H9 (cell line): ENCODE results near the gene BPGM. TPM values are rescaled to one million over a fixed set of nuclear protein-coding genes. Genes with fewer than 3 reads are reported as not detected.

Experiments
- DNase-seq: peaks from one replicate; pipeline ENCODE4 v3.0.0-alpha.2; 2017
- H2AFZ ChIP-seq: one replicate; pipeline ENCODE4 v1.6.1; 2013; ENCODE audit warnings: mild to moderate bottlenecking, low read length, control low read depth, moderate library complexity
- H2AK5ac ChIP-seq: 2 replicates; pipeline ENCODE4 v1.6.1; 2013; ENCODE audit warnings: low read length, control low read depth, mixed read lengths; ENCODE audit not compliant: insufficient read length
- H2BK120ac ChIP-seq: one replicate; pipeline ENCODE4 v1.6.1; 2013; ENCODE audit warnings: low read depth, mild to moderate bottlenecking, low read length, control low read depth, inconsistent platforms; ENCODE audit not compliant: poor library complexity, severe bottlenecking
- H2BK12ac ChIP-seq: 2 replicates; pipeline ENCODE4 v1.6.1; 2013; ENCODE audit warnings: low read length, control low read depth, mixed read lengths, low read depth; ENCODE audit not compliant: insufficient read length
- H2BK15ac ChIP-seq: 2 replicates; pipeline ENCODE4 v1.6.1; 2013; ENCODE audit warnings: low read depth, low read length, control low read depth
- H2BK20ac ChIP-seq: one replicate; pipeline ENCODE4 v1.6.1; 2013; ENCODE audit warnings: low read depth, mild to moderate bottlenecking, low read length, control low read depth, inconsistent platforms; ENCODE audit not compliant: poor library complexity, severe bottlenecking
- H2BK5ac ChIP-seq: 2 replicates; pipeline ENCODE4 v1.6.1; 2013; ENCODE audit warnings: low read length, control low read depth, mixed read lengths; ENCODE audit not compliant: insufficient read length
- H3K14ac ChIP-seq: 2 replicates; pipeline ENCODE4 v1.6.1; 2013; ENCODE audit warnings: low read length, control low read depth; ENCODE audit not compliant: insufficient read depth
- H3K18ac ChIP-seq: 2 replicates; pipeline ENCODE4 v1.6.1; 2013; ENCODE audit warnings: low read depth, mild to moderate bottlenecking, mixed read lengths, low read length, control low read depth; ENCODE audit not compliant: insufficient read length
- H3K23ac ChIP-seq: 2 replicates; pipeline ENCODE4 v1.6.1; 2013; ENCODE audit warnings: low read length, control low read depth, mixed read lengths, low read depth; ENCODE audit not compliant: insufficient read length
- H3K23me2 ChIP-seq: 2 replicates; pipeline ENCODE4 v1.6.1; 2013; ENCODE audit warnings: low read depth, mild to moderate bottlenecking, mixed read lengths, low read length, control low read depth; ENCODE audit not compliant: insufficient read length, poor library complexity, severe bottlenecking
- H3K27ac ChIP-seq: 2 replicates; pipeline ENCODE4 v1.5.1; 2013; ENCODE audit warnings: low read length, control low read depth, mixed read lengths, low read depth; ENCODE audit not compliant: insufficient read length
- H3K27me3 ChIP-seq: 2 replicates; pipeline ENCODE4 v1.6.1; 2013; ENCODE audit warnings: low read length, control low read depth, inconsistent platforms; ENCODE audit not compliant: insufficient read depth
- H3K4ac ChIP-seq: 2 replicates; pipeline ENCODE4 v1.6.1; 2013; ENCODE audit warnings: low read depth, mild to moderate bottlenecking, control low read depth, inconsistent platforms, low read length, moderate library complexity
- H3K4me1 ChIP-seq: 2 replicates; pipeline ENCODE4 v1.6.1; 2013; ENCODE audit warnings: low read length, control low read depth, inconsistent platforms; ENCODE audit not compliant: insufficient read depth
- H3K4me2 ChIP-seq: 2 replicates; pipeline ENCODE4 v1.6.1; 2013; ENCODE audit warnings: low read length, control low read depth, mixed read lengths; ENCODE audit not compliant: insufficient read length, insufficient read depth
- H3K56ac ChIP-seq: 2 replicates; pipeline ENCODE4 v1.6.1; 2013; ENCODE audit warnings: low read depth, mild to moderate bottlenecking, mixed read lengths, low read length, control low read depth; ENCODE audit not compliant: insufficient read length
- H3K79me1 ChIP-seq: 2 replicates; pipeline ENCODE4 v1.6.1; 2013; ENCODE audit warnings: low read depth, mild to moderate bottlenecking, moderate library complexity, low read length, control low read depth, inconsistent platforms; ENCODE audit not compliant: insufficient read depth, poor library complexity, severe bottlenecking
- H3K79me2 ChIP-seq: 2 replicates; pipeline ENCODE4 v1.6.1; 2013; ENCODE audit warnings: low read length, control low read depth, inconsistent platforms; ENCODE audit not compliant: insufficient read depth
- H3K9ac ChIP-seq: 2 replicates; pipeline ENCODE4 v1.6.1; 2013; ENCODE audit warnings: low read length, control low read depth, mixed read lengths; ENCODE audit not compliant: insufficient read length; ENCODE audit errors: extremely low read depth
- H3K9me3 ChIP-seq: one replicate; pipeline ENCODE4 v1.6.1; 2013; ENCODE audit warnings: low read depth, low read length, inconsistent platforms; ENCODE audit not compliant: control insufficient read depth
- H3T11ph ChIP-seq: one replicate; pipeline ENCODE4 v1.6.1; 2013; ENCODE audit warnings: mild to moderate bottlenecking, low read length, control low read depth, inconsistent platforms
- H4K20me1 ChIP-seq: one replicate; pipeline ENCODE4 v1.6.1; 2013; ENCODE audit not compliant: control insufficient read depth, insufficient read length, insufficient read depth
- H4K5ac ChIP-seq: 2 replicates; pipeline ENCODE4 v1.6.1; 2013; ENCODE audit warnings: low read depth, mild to moderate bottlenecking, mixed read lengths, low read length, control low read depth; ENCODE audit not compliant: insufficient read length
- H4K8ac ChIP-seq: replicated peaks from 2 replicates; pipeline ENCODE4 v1.6.1; 2013; ENCODE audit warnings: low read length, control low read depth, mixed read lengths, low read depth; ENCODE audit not compliant: insufficient read length
- H4K91ac ChIP-seq: 2 replicates; pipeline ENCODE4 v1.6.1; 2013; ENCODE audit warnings: low read depth, mild to moderate bottlenecking, moderate library complexity, mixed read lengths, low read length, control low read depth; ENCODE audit not compliant: insufficient read length
- H3K27ac Mint-ChIP-seq, 3 experiments: 2 replicates in 2 of 3; 3 replicates in 1 of 3; pipeline ENCODE4 v1.8.0; 2020 to 2021; ENCODE audit warnings: mixed read lengths in 3 of 3, mild to moderate bottlenecking in 1 of 3, moderate library complexity in 1 of 3
- H3K27me3 Mint-ChIP-seq: 2 replicates; pipeline ENCODE4 v1.8.0; 2021; ENCODE audit warnings: low read depth, mild to moderate bottlenecking, moderate library complexity, mixed read lengths
- H3K36me3 Mint-ChIP-seq, 3 experiments: 2 replicates in 2 of 3; 3 replicates in 1 of 3; pipeline ENCODE4 v1.8.0; 2020 to 2021; ENCODE audit warnings: low read depth in 3 of 3, mixed read lengths in 3 of 3; ENCODE audit not compliant: insufficient read depth in 1 of 3
- H3K4me1 Mint-ChIP-seq, 2 experiments: 2 replicates each; pipeline ENCODE4 v1.8.0; 2020; ENCODE audit warnings: mixed read lengths in 2 of 2
- H3K4me3 Mint-ChIP-seq, 2 experiments: 2 replicates in 1 of 2; 3 replicates in 1 of 2; pipeline ENCODE4 v1.8.0; 2020 to 2021; ENCODE audit warnings: mild to moderate bottlenecking in 2 of 2, mixed read lengths in 2 of 2, moderate library complexity in 1 of 2
- H3K9me3 Mint-ChIP-seq, 2 experiments: 2 replicates in 1 of 2; 3 replicates in 1 of 2; pipeline ENCODE4 v1.8.0; 2020; ENCODE audit warnings: mild to moderate bottlenecking in 2 of 2, mixed read lengths in 2 of 2, moderate library complexity in 1 of 2
- WGBS: extraction: QIAGEN DNeasy Blood & Tissue Kit; methylation state at CpG from one replicate; pipeline ENCODE4 v1.1.7; 2013; ENCODE audit warnings: missing lambda C conversion rate, low lambda C conversion rate, mixed read lengths; ENCODE audit not compliant: insufficient read length; ENCODE audit errors: extremely low coverage; 5-methylcytosine and 5-hydroxymethylcytosine counted together
- total RNA-seq: library from RNA; stranded (reverse); gene quantifications from 2 replicates; pipeline ENCODE4 v1.2.1, GENCODE V29; 2021
- TF ChIP-seq, protein P1 (sequence below): fragments of 200-600 bp; sonication (generic); conservative IDR thresholded peaks from 3 replicates; pipeline ENCODE4 v1.8.0; 2021; ENCODE audit warnings: antibody characterized with exemption, mild to moderate bottlenecking

BPGM gene
- total RNA-seq, 1 experiment from 2014 or later, result 14.4 TPM

DNA sequence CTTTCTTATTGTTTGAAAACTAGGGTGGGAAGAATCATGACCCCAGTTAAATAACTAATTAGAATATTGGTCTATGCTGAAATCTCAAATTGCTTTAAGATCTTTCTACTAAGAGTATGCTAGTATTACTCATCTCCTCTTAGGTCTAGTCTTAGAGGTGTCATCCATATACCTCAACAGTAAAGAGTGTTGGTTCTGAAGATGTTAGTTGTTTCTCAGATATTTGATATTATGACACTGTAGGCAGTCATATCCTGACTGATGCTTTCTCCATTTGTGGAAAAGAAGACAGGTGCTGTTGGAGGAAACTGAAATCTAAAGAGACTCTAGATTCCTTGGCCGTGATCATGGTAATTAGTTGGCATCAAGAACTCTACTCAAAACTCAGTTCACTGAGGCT is 21.2 kb downstream of the BPGM start:
- H3K4me1 Mint-ChIP-seq, result peaks cover 10 to 14% of the 10 kb centered on the region in 2 experiments
- no peak overlapping the region for H3K4me3 Mint-ChIP-seq
- Histone ChIP-seq H2AK5ac (no peak overlapping the region), H3K18ac (no peak overlapping the region), H4K8ac (no peak overlapping the region), H3K27ac (no peak overlapping the region), H3K4me1 (peaks cover 5% of the 10 kb centered on the region), H4K91ac (no peak overlapping the region), H3K9me3 (no peaks in the 10 kb centered on the region), H2BK20ac (no peak overlapping the region), H3K14ac (no peak overlapping the region), H2AFZ (no peak overlapping the region), H4K5ac (no peak overlapping the region), H4K20me1 (no peaks in the 10 kb centered on the region), H3K4ac (no peak overlapping the region), H3K79me1 (no peaks in the 10 kb centered on the region), H3K23ac (no peak overlapping the region), H2BK15ac (no peak overlapping the region), H2BK120ac (no peak overlapping the region), H3K79me2 (no peaks in the 10 kb centered on the region; the same call in 1 of the 2 replicates), H2BK12ac (no peak overlapping the region), H3K9ac (no peak overlapping the region), H3K27me3 (no peaks in the 10 kb centered on the region), H3T11ph (no peak overlapping the region), H3K56ac (no peak overlapping the region), H3K23me2 (no peaks in the 10 kb centered on the region), H2BK5ac (no peak overlapping the region), H3K4me2 (no peak overlapping the region)
- no peak for DNase-seq
- H3K36me3 Mint-ChIP-seq, result peaks cover 0 to 4% (median 0%) of the 10 kb centered on the region in 3 experiments; a peak in 2 of 7 replicates
- H3K27me3 Mint-ChIP-seq, result no peaks in the 10 kb centered on the region
- WGBS, result no CpG with 5 or more reads among the region's 1 CpG
- TF ChIP-seq, protein P1, sequence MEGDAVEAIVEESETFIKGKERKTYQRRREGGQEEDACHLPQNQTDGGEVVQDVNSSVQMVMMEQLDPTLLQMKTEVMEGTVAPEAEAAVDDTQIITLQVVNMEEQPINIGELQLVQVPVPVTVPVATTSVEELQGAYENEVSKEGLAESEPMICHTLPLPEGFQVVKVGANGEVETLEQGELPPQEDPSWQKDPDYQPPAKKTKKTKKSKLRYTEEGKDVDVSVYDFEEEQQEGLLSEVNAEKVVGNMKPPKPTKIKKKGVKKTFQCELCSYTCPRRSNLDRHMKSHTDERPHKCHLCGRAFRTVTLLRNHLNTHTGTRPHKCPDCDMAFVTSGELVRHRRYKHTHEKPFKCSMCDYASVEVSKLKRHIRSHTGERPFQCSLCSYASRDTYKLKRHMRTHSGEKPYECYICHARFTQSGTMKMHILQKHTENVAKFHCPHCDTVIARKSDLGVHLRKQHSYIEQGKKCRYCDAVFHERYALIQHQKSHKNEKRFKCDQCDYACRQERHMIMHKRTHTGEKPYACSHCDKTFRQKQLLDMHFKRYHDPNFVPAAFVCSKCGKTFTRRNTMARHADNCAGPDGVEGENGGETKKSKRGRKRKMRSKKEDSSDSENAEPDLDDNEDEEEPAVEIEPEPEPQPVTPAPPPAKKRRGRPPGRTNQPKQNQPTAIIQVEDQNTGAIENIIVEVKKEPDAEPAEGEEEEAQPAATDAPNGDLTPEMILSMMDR, result no peak
- no peak overlapping the region for H3K27ac Mint-ChIP-seq
- no peaks in the 10 kb centered on the region for H3K9me3 Mint-ChIP-seq
